ENCODE results near the gene MITF.

MITF gene

GRCh38 chr3:69739204-69740102 is at the start of gene MITF:
Gene MITF (plus strand): TSS chr3:69739464. CDS start chr3:69739598, 134 bp downstream.
- DNase-seq (ENCODE audit: low read depth) = peak; percentile 26

GRCh38 chr3:69691860-69692259 is 47.4 kb upstream of the MITF start:
- no peak for DNase-seq (ENCODE audit: low read depth)

GRCh38 chr3:69692761-69693160 is 46.5 kb upstream of the MITF start:
- DNase-seq (ENCODE audit: low read depth) = no peak

GRCh38 chr3:69695443-69695842 is 43.8 kb upstream of the MITF start:
- no peak for DNase-seq (ENCODE audit: low read depth)

- DNase-seq (ENCODE audit: low read depth) = no peak
Observed at GRCh38 chr3:69695933-69696332, 43.3 kb upstream of the MITF start.

- no peak for DNase-seq (ENCODE audit: low read depth)
Observed at GRCh38 chr3:69696367-69696766, 42.9 kb upstream of the MITF start.

- no peak for DNase-seq (ENCODE audit: low read depth)
Observed at GRCh38 chr3:69697381-69697780, 41.9 kb upstream of the MITF start.

GRCh38 chr3:69698728-69699127 is 40.5 kb upstream of the MITF start:
- no peak for DNase-seq (ENCODE audit: low read depth)

- DNase-seq (ENCODE audit: low read depth) = no peak
Observed at GRCh38 chr3:69699183-69699582, 40.1 kb upstream of the MITF start.

GRCh38 chr3:69700949-69701348 is 38.3 kb upstream of the MITF start:
- DNase-seq (ENCODE audit: low read depth) = no peak

- DNase-seq (ENCODE audit: low read depth) = no peak
Observed at GRCh38 chr3:69710153-69710977, 28.9 kb upstream of the MITF start.

GRCh38 chr3:69712269-69712668 is 27.0 kb upstream of the MITF start:
- no peak for DNase-seq (ENCODE audit: low read depth)

GRCh38 chr3:69712933-69713332 is 26.3 kb upstream of the MITF start:
- DNase-seq (ENCODE audit: low read depth) = no peak

GRCh38 chr3:69715204-69715603 is 24.1 kb upstream of the MITF start:
- no peak for DNase-seq (ENCODE audit: low read depth)

- no peak for DNase-seq (ENCODE audit: low read depth)
Observed at GRCh38 chr3:69716119-69716518, 23.1 kb upstream of the MITF start.

GRCh38 chr3:69718866-69719586 is 20.2 kb upstream of the MITF start:
- DNase-seq (ENCODE audit: low read depth) = no peak

GRCh38 chr3:69719587-69720122 is 19.6 kb upstream of the MITF start:
- no peak for DNase-seq (ENCODE audit: low read depth)

- no peak for DNase-seq (ENCODE audit: low read depth)
Observed at GRCh38 chr3:69720824-69721223, 18.4 kb upstream of the MITF start.

GRCh38 chr3:69723389-69723788 is 15.9 kb upstream of the MITF start:
- no peak for DNase-seq (ENCODE audit: low read depth)

- no peak for DNase-seq (ENCODE audit: low read depth)
Observed at GRCh38 chr3:69724722-69725435, 14.4 kb upstream of the MITF start.

GRCh38 chr3:69725994-69726571 is 13.2 kb upstream of the MITF start:
- no peak for DNase-seq (ENCODE audit: low read depth)

Measured in CMK (cell line).